Panc1 (cell line): ENCODE results near the gene SLFN12L. TPM values are rescaled to one million over a fixed set of nuclear protein-coding genes. Genes with fewer than 3 reads are reported as not detected.

Experiments used
- ATAC-seq: fragments of 200-7000 bp; cut with Tn5 transposase; 2 replicates; pipeline ENCODE4 v1.9.1; 2020; ENCODE audit warnings: mild to moderate bottlenecking, moderate library complexity
- BruUV-seq: library from RNA; stranded (reverse); fragments of 400-500 nt; replicated peaks from 2 replicates; lab custom pipeline; 2021; lab: Mats Ljungman, UMichigan
- CTCF ChIA-PET: fragments of 300-600 bp; sonication (Branson Sonifier 250); formaldehyde crosslinking; loops from one replicate; lab custom pipeline; 2022; ENCODE audit warnings: antibody characterized with exemption; lab: Charles Lee
- POLR2A ChIA-PET: fragments of 300-600 bp; sonication (Branson Sonifier 250); formaldehyde crosslinking; loops from one replicate; lab custom pipeline; 2022; ENCODE audit warnings: antibody characterized with exemption; lab: Charles Lee
- DNase-seq: peaks from one replicate; pipeline ENCODE4 v3.0.0-alpha.2; 2010; ENCODE audit warnings: low read depth, low spot score
- H3K27ac ChIP-seq: 2 replicates; pipeline ENCODE4 v1.5.1; 2011; ENCODE audit warnings: mild to moderate bottlenecking, low read length, inconsistent platforms
- H3K27me3 ChIP-seq: fragments of 200-500 bp; sonication (Bioruptor generic); 2 replicates; pipeline ENCODE4 v1.6.0; 2014; ENCODE audit warnings: low read length, inconsistent platforms; ENCODE audit not compliant: control insufficient read depth, insufficient read depth
- H3K36me3 ChIP-seq: fragments of 200-500 bp; sonication (Bioruptor generic); 2 replicates; pipeline ENCODE4 v1.5.1; 2014; ENCODE audit warnings: inconsistent platforms, mild to moderate bottlenecking, low read length, moderate library complexity; ENCODE audit not compliant: control insufficient read depth, insufficient read depth
- H3K4me1 ChIP-seq: 2 replicates; pipeline ENCODE4 v1.5.1; 2011; ENCODE audit warnings: inconsistent platforms, mild to moderate bottlenecking, low read length, moderate library complexity; ENCODE audit not compliant: control insufficient read depth, insufficient read depth
- H3K4me3 ChIP-seq, 2 experiments: 2 replicates each; pipeline ENCODE4 v1.5.1; 2011 to 2012; ENCODE audit warnings: low read depth in 2 of 2, low read length in 2 of 2, mild to moderate bottlenecking in 2 of 2, inconsistent platforms in 1 of 2, moderate library complexity in 1 of 2
- H3K9me3 ChIP-seq: fragments of 200-500 bp; sonication (Bioruptor generic); 2 replicates; pipeline ENCODE4 v1.5.1; 2014; ENCODE audit warnings: low read depth, mild to moderate bottlenecking, inconsistent platforms, low read length, moderate library complexity; ENCODE audit not compliant: control insufficient read depth, insufficient read depth
- POLR2AphosphoS5 ChIP-seq: IDR thresholded peaks from 2 replicates; pipeline ENCODE4 v1.6.1; 2012; ENCODE audit warnings: mild to moderate bottlenecking, low read depth, low read length, moderate library complexity
- REST ChIP-seq, 2 experiments: IDR thresholded peaks; 2 replicates each; pipeline ENCODE4 v1.6.1; 2011 to 2012; ENCODE audit warnings: low read depth in 2 of 2, control low read depth in 1 of 2, low read length in 1 of 2, mild to moderate bottlenecking in 1 of 2, moderate library complexity in 1 of 2; ENCODE audit not compliant: insufficient read depth in 1 of 2
- SIN3A ChIP-seq: IDR thresholded peaks from 2 replicates; pipeline ENCODE4 v1.6.1; 2012; ENCODE audit warnings: low read depth, mild to moderate bottlenecking, low read length, moderate library complexity, borderline replicate concordance; ENCODE audit not compliant: insufficient read depth
- TCF7L2 ChIP-seq: IDR thresholded peaks from 2 replicates; pipeline ENCODE4 v1.6.1; 2011; ENCODE audit warnings: mild to moderate bottlenecking, low read depth, low read length, inconsistent platforms
- in situ Hi-C: cut with HindIII; loops from 2 replicates; pipeline ENCODE4 v1.10.0; 2016; ENCODE audit warnings: low sequenced_read_pairs, low pct_unique_long_range_greater_than_20kb
- intact Hi-C: fragments of 100-400 bp; cut with micrococcal nuclease; formaldehyde crosslinking; loops from one replicate; pipeline ENCODE4 v1.10.0; 2022; ENCODE audit not compliant: unreplicated experiment
- total RNA-seq: library from RNA; stranded (reverse); gene quantifications from one replicate; pipeline ENCODE4 v1.2.1, GENCODE V29; 2021; ENCODE audit not compliant: unreplicated experiment
- TF ChIP-seq, protein P1 (sequence below): fragments of 450-650 bp; IDR thresholded peaks from 2 replicates; pipeline ENCODE4 v1.5.1; 2017; ENCODE audit warnings: mild to moderate bottlenecking

Gene SLFN12L
- total RNA-seq, 1 experiment from 2014 or later: 0.33 TPM

GRCh38 chr17:35423761-35424160 is 113.7 kb downstream of the SLFN12L start:
- Histone ChIP-seq H3K36me3 (peaks cover 5% of the 10 kb centered on the region; the same call in 1 of the 2 replicates), H3K9me3 (no peaks in the 10 kb centered on the region), H3K27me3 (no peaks in the 10 kb centered on the region), H3K27ac (no peak overlapping the region), H3K4me3 (no peak overlapping the region), H3K4me1 (no peaks in the 10 kb centered on the region)
- DNase-seq (no peak), ATAC-seq (no peak)
- TF ChIP-seq POLR2AphosphoS5 (no peak), REST (IDR thresholded peaks at IDR 0.05; ENCODE audit: insufficient read depth in 1 of 2, low read depth in 2 of 2, low read length in 1 of 2) (no peak), TCF7L2 (no peak), SIN3A (no peak)
- TF ChIP-seq, protein P1, sequence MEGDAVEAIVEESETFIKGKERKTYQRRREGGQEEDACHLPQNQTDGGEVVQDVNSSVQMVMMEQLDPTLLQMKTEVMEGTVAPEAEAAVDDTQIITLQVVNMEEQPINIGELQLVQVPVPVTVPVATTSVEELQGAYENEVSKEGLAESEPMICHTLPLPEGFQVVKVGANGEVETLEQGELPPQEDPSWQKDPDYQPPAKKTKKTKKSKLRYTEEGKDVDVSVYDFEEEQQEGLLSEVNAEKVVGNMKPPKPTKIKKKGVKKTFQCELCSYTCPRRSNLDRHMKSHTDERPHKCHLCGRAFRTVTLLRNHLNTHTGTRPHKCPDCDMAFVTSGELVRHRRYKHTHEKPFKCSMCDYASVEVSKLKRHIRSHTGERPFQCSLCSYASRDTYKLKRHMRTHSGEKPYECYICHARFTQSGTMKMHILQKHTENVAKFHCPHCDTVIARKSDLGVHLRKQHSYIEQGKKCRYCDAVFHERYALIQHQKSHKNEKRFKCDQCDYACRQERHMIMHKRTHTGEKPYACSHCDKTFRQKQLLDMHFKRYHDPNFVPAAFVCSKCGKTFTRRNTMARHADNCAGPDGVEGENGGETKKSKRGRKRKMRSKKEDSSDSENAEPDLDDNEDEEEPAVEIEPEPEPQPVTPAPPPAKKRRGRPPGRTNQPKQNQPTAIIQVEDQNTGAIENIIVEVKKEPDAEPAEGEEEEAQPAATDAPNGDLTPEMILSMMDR: no peak
- intact Hi-C loops (no loop called here), in situ Hi-C loops (no loop called here)
- no TSS peak for BruUV-seq
- ChIA-PET POLR2A (no interaction called here), CTCF (no interaction called here)

Other genes starting within 250 kb of the SLFN12L start
- 45.0 TPM for gene SLFN11, start 164.1 kb downstream of the SLFN12L start, total RNA-seq
- 35.2 TPM for gene SLFN12, start 105.2 kb downstream of the SLFN12L start, total RNA-seq
- gene SLFN13, start 88.9 kb downstream of the SLFN12L start, total RNA-seq: 56.5 TPM
- gene SLFN14, start 23.1 kb upstream of the SLFN12L start, total RNA-seq: not detected
- 6.6 TPM for gene PEX12, start 40.9 kb upstream of the SLFN12L start, total RNA-seq
- gene AP2B1, start 49.6 kb upstream of the SLFN12L start, total RNA-seq: 446 TPM
- 4.3 TPM for gene RASL10B, start 194.0 kb upstream of the SLFN12L start, total RNA-seq
- not detected for gene GAS2L2, start 215.6 kb upstream of the SLFN12L start, total RNA-seq
- not detected for gene C17orf50, start 223.2 kb upstream of the SLFN12L start, total RNA-seq